ENCODE data around the gene ZNF366. TPM values are rescaled to one million over a fixed set of nuclear protein-coding genes. Genes with fewer than 3 reads are reported as not detected.

ZNF366 gene
- total and polyA plus RNA-seq, 2 donors from 2014 or later = 0.22 to 8.1 TPM

DNA sequence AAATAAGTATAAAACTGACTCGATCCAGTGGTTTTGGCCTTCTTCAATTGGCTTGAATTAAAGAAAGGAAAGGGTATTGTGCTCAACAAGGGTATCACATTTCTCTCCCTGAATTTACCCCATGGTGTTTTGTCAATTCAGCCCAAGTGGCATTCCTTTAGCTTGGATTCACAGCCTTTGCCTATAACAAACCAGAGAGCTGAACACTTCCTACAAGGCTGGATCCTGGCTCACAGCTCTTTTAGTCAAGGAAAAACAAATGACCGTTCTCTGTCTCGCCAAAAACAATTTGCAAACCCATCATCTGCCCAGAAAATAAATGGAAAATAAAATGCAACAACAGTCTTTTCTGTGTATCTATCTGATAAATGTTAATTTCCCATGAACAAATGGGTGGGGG is 5.7 kb downstream of the ZNF366 start:
- TF ChIP-seq, protein P1, sequence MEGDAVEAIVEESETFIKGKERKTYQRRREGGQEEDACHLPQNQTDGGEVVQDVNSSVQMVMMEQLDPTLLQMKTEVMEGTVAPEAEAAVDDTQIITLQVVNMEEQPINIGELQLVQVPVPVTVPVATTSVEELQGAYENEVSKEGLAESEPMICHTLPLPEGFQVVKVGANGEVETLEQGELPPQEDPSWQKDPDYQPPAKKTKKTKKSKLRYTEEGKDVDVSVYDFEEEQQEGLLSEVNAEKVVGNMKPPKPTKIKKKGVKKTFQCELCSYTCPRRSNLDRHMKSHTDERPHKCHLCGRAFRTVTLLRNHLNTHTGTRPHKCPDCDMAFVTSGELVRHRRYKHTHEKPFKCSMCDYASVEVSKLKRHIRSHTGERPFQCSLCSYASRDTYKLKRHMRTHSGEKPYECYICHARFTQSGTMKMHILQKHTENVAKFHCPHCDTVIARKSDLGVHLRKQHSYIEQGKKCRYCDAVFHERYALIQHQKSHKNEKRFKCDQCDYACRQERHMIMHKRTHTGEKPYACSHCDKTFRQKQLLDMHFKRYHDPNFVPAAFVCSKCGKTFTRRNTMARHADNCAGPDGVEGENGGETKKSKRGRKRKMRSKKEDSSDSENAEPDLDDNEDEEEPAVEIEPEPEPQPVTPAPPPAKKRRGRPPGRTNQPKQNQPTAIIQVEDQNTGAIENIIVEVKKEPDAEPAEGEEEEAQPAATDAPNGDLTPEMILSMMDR (IDR thresholded peaks at IDR 0.05; ENCODE audit: borderline replicate concordance, extremely low read depth, insufficient read depth) = no peak
- Histone ChIP-seq H3K27ac (ENCODE audit: low read depth in 2 of 2, low read length in 2 of 2) (no peak overlapping the region), H3K9me3 (ENCODE audit: control insufficient read depth in 2 of 3, insufficient read depth in 1 of 3, low read length in 3 of 3) (no peaks in the 10 kb centered on the region), H3K36me3 (ENCODE audit: control insufficient read depth in 2 of 3, insufficient read depth in 3 of 3, low read length in 3 of 3) (no peaks in the 10 kb centered on the region), H3K4me1 (ENCODE audit: control insufficient read depth in 2 of 3, insufficient read depth in 2 of 3, low read depth in 1 of 3, low read length in 3 of 3) (no peaks in the 10 kb centered on the region), H3K27me3 (ENCODE audit: control insufficient read depth, insufficient read depth, low read length) (no peaks in the 10 kb centered on the region), H3K9ac (ENCODE audit: low read length in 3 of 3) (no peak overlapping the region), H3K4me3 (ENCODE audit: low read length in 3 of 3) (no peak overlapping the region)
- intact Hi-C loops (cut with DNase I) = no loop called here
- FAIRE-seq = no peak
- DNase-seq = no peak

DNA sequence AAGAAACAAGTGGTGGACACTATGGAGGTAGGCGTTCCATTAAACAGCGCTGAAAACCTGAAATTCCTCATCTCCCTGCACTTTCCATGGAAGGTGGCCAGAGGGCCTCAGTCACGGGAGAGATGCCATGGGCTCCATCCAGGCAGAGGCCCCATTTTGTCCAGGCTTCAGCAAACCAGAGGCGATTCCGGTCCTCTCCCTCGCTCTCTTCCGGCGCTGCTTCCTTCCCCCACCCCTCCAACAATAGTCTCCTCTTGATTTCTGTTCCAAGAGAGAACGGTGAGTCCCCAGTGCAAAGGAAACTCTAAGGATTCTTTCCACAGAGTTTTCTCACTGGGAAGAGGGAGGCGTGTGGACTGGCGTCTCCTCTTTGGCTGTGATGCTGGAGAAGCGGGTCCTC is 7.5 kb downstream of the ZNF366 start:
- DNase-seq (no peak), FAIRE-seq (no peak)
- Histone ChIP-seq H3K27ac (ENCODE audit: low read depth in 2 of 2, low read length in 2 of 2) (no peak overlapping the region), H3K4me3 (ENCODE audit: low read length in 3 of 3) (no peak overlapping the region), H3K27me3 (ENCODE audit: control insufficient read depth, insufficient read depth, low read length) (no peaks in the 10 kb centered on the region), H3K9ac (ENCODE audit: low read length in 3 of 3) (no peak overlapping the region), H3K36me3 (ENCODE audit: control insufficient read depth in 2 of 3, insufficient read depth in 3 of 3, low read length in 3 of 3) (no peaks in the 10 kb centered on the region), H3K9me3 (ENCODE audit: control insufficient read depth in 2 of 3, insufficient read depth in 1 of 3, low read length in 3 of 3) (no peaks in the 10 kb centered on the region), H3K4me1 (ENCODE audit: control insufficient read depth in 2 of 3, insufficient read depth in 2 of 3, low read depth in 1 of 3, low read length in 3 of 3) (no peaks in the 10 kb centered on the region)
- TF ChIP-seq, protein P1 (IDR thresholded peaks at IDR 0.05; ENCODE audit: borderline replicate concordance, extremely low read depth, insufficient read depth) = no peak
- intact Hi-C loops (cut with DNase I) = no loop called here

DNA sequence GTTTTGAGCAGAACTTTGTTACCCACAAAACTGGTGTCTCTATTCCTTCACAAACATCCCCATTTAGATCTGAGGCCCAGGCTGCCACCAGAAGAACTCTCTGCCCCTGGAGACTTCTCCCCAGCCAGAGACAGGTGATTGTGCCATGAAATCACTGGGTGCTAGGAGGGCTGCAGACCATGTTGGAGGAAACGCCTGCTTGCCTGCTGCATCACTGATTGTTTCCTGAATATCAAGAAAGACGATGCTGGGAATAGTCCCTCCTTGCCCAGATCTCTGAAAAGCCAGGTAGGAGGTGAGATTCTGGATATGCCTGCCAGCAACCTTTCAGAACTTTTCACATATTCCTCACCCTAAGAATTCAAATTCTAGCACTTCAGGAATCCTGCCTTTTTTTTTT is 8.1 kb downstream of the ZNF366 start:
- H3K4me1 ChIP-seq (ENCODE audit: control insufficient read depth in 2 of 3, insufficient read depth in 2 of 3, low read depth in 1 of 3, low read length in 3 of 3) = no peaks in the 10 kb centered on the region
- H3K4me3 ChIP-seq (ENCODE audit: low read length in 3 of 3) = no peak overlapping the region
- intact Hi-C loops (cut with DNase I) = no loop called here
- no peak overlapping the region for H3K9ac ChIP-seq (ENCODE audit: low read length in 3 of 3)
- H3K27me3 ChIP-seq (ENCODE audit: control insufficient read depth, insufficient read depth, low read length) = no peaks in the 10 kb centered on the region
- H3K36me3 ChIP-seq (ENCODE audit: control insufficient read depth in 2 of 3, insufficient read depth in 3 of 3, low read length in 3 of 3) = no peaks in the 10 kb centered on the region
- no peak overlapping the region for H3K27ac ChIP-seq (ENCODE audit: low read depth in 2 of 2, low read length in 2 of 2)
- DNase-seq = no peak
- TF ChIP-seq, protein P1 (IDR thresholded peaks at IDR 0.05; ENCODE audit: borderline replicate concordance, extremely low read depth, insufficient read depth) = no peak
- no peak for FAIRE-seq
- no peaks in the 10 kb centered on the region for H3K9me3 ChIP-seq (ENCODE audit: control insufficient read depth in 2 of 3, insufficient read depth in 1 of 3, low read length in 3 of 3)

DNA sequence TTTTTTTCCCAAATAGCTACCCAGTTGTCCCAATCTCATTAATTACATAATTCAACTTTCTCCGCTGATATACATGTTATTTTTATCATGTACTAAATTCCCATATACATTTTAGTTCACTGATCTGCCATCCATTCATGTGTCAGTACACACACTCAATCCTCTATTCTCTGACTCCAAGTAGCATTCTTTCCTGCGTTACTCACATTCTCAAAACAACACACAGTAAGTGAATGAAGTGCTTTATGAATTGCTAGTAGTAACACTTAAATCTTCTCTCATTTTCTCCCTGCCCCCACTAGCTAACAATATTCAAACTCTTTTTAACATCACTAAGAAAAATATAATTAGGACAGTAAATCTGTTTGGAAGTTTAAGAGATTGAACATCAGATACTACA is 8.9 kb downstream of the ZNF366 start:
- no peaks in the 10 kb centered on the region for H3K36me3 ChIP-seq (ENCODE audit: control insufficient read depth in 2 of 3, insufficient read depth in 3 of 3, low read length in 3 of 3)
- intact Hi-C loops (cut with DNase I) = no loop called here
- H3K27ac ChIP-seq (ENCODE audit: low read depth in 2 of 2, low read length in 2 of 2) = no peak overlapping the region
- no peak overlapping the region for H3K4me3 ChIP-seq (ENCODE audit: low read length in 3 of 3)
- TF ChIP-seq, protein P1 (IDR thresholded peaks at IDR 0.05; ENCODE audit: borderline replicate concordance, extremely low read depth, insufficient read depth) = no peak
- H3K9ac ChIP-seq (ENCODE audit: low read length in 3 of 3) = no peak overlapping the region
- DNase-seq (no peak), FAIRE-seq (no peak)
- no peaks in the 10 kb centered on the region for H3K4me1 ChIP-seq (ENCODE audit: control insufficient read depth in 2 of 3, insufficient read depth in 2 of 3, low read depth in 1 of 3, low read length in 3 of 3)
- H3K27me3 ChIP-seq (ENCODE audit: control insufficient read depth, insufficient read depth, low read length) = no peaks in the 10 kb centered on the region
- H3K9me3 ChIP-seq (ENCODE audit: control insufficient read depth in 2 of 3, insufficient read depth in 1 of 3, low read length in 3 of 3) = no peaks in the 10 kb centered on the region

Data from kidney (tissue), 14 donors.